HG02588 (cell line): ENCODE measurements around the gene RAB3IL1.
"Not testable (repeated sequence)": the region's sequence is repeated elsewhere in the genome, so short reads cannot be mapped to it uniquely, and the experiment has no call there.

Experiments used
- ATAC-seq: cut with Tn5 transposase; IDR thresholded peaks from one replicate; pipeline ENCODE4 v1.9.1; 2021; ENCODE audit warnings: mild to moderate bottlenecking, moderate library complexity; ENCODE audit not compliant: unreplicated experiment

Gene RAB3IL1

DNA sequence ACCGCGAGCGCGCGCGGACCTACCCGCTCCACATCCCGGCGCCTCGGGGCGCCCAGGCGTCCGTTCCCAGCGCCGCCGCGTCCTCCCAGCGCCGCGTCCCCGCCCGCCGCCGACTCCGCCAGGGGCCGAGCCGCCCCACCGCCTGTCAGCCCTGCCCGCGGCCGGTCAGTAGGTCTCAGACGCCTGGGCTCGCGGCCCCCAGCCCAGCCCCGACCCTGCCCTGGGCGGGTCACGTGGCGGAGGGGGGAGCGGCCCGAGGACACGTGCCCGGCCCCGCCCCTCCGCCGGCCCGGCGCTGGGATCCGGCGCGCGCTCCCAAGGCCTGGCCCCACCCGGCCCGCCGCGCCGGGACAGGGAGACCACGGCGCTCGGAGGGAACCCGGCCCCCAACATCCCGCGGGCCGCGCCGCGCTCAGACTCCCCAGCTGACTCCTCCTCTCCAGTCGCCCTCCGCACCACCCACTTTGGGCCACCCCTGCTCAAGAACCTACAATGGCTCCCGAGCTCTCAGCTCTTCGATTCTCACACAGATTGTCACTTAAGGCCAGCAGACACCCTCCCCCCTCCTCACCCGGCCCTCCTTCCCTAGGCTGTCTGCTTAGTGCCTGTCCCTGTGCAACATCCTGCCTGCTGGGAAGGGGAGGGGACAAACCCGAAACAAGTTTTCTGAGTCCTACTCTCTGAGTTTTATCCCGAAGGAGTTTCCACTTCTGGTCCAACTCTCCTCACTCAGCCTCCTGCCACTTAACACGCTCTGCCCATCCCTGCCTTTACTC, at the start of gene RAB3IL1:
TSS of gene RAB3IL1 (minus strand) at position 233 of the 776 bp plus-strand sequence. CDS start at position 34, 199 bp downstream.
- no peak for ATAC-seq

DNA sequence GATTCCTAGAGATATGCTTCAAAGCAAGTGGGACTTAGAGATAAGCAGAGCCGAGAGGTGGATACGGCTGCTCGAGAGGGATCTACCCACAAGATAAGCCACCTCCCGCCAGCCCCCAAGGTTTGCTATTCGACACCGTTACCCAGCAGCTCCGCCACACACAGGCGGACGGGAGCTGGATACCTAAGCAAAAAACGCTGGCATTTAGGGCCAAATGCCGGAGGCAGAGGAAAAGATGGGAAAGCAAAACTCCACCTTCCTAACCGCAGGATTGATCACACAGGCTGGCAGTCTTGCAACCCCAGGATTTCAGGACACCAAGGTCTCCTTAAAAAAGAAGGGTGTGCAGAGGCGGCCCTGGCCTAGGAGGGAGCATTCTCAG, 49.4 kb upstream of the RAB3IL1 start:
- ATAC-seq = no peak

DNA sequence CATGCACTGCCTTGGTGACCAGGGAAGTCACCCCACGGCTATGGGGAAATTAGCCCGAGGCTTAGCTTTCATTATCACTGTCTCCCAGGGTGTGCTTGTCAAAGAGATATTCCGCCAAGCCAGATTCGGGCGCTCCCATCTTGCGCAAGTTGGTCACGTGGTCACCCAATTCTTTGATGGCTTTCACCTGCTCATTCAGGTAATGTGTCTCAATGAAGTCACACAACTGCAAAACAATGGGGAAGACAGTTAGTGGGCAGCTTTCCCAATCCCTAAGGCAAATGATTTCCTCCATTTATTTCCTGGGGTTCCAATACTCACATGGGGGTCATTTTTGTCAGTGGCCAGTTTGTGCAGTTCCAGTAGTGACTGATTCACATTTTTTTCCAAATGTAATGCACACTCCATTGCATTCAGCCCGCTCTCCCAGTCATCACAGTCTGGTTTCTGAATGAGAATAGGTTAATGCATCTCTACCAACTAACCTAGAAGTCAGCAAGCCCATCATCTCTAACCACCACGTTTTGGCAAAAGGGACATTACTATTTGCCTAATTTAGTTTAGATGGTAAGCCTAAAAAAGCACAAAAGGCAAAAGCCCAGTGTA, 47.4 kb upstream of the RAB3IL1 start:
- not testable (repeated sequence) for ATAC-seq

- ATAC-seq = no peak
Measured at GRCh38 chr11:61964058-61964665, 46.8 kb upstream of the RAB3IL1 start.

GRCh38 chr11:61963282-61964057, 46.1 kb upstream of the RAB3IL1 start:
- no peak for ATAC-seq

DNA sequence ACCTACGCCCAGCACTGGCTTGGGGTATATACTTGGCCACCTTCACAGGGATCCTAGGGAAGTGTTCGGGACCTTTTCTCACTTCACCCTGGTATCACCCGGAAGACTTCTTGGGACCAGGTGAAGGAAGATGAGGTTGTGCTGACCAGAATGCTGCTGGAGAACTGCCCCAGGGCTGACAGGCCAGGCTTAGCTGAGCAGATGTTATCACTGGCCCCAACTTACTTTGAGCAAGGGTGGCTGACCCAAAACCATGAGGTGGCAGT, 45.6 kb upstream of the RAB3IL1 start:
- ATAC-seq = no peak

GRCh38 chr11:61962213-61963015, 45.0 kb upstream of the RAB3IL1 start:
- no peak for ATAC-seq

GRCh38 chr11:61961570-61962212, 44.3 kb upstream of the RAB3IL1 start:
- no peak for ATAC-seq

- ATAC-seq = no peak
Measured at GRCh38 chr11:61960532-61960931, 43.2 kb upstream of the RAB3IL1 start.

DNA sequence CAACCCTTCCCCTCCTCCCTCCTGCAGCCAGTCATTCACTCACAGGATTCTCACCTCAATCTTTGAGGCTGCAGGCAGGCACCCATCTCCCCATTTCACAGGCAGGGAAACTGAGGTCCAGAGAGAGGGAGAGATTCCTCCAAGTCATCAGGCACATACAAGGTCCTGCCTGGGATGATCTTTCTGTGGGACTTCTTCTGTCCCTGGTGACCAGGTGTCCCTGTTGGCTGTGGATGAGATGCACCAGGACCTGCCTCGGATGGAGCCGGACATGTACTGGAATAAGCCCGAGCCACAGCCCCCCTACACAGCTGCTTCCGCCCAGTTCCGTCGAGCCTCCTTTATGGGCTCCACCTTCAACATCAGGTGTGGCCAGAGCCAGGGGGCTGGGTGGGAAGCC, 42.3 kb upstream of the RAB3IL1 start:
- no peak for ATAC-seq

GRCh38 chr11:61959114-61959513, 41.7 kb upstream of the RAB3IL1 start:
- no peak for ATAC-seq

DNA sequence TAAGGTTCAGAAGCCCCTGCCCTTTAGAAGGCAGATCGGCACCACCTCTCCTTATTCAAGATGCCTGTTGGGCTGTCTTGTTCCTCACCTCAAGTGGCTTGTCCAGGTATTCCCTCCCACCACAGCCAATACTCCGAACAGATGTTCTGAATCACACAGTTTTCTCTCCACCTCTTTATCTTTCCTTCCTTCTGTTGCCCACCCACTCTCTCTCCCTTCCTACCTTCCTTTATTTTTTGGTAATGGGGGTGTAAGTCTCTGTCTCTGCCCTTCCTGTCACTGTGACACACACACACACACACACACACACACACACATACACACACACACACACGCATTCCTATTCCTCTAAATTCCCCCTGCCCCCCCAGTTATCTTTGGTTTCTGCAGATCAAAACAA, 41.2 kb upstream of the RAB3IL1 start:
- no peak for ATAC-seq

DNA sequence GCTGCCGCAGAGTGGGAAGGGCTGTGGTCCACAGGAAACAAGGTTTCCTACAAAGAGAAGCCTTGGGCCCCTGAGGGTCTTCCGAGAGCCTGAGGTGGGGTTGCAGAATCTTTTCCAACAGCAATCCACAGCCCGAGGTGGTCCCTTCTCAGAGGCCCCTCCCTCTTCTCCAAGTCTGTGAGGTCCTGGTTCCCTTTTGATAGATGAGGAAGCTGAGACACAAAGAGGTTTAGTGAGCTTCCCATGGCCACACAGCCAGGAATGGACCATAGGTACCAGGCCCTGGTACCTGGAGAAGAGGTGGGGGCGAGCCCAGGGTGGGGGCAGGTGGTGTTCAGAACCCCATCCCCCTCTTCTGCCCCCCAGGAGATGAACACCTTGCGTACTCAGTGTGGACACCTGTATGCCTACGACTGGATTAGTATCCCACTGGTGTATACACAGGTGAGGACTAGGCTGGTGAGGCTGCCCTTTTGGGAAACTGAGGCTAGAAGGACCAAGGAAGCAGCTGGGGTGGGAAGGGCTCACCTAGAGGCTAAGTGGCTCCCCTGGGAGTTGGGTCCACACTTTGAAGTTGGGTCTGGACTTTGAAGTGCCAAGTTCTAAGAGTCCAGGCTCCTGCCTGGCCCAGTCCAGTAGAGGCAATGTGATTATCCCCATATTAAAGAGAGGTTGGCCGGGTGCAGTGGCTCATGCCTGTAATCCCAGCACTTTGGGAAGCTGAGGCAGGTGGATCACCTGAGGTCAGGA, 39.8 kb upstream of the RAB3IL1 start:
- no peak for ATAC-seq

- ATAC-seq = no peak
Measured at GRCh38 chr11:61956191-61957020, 39.0 kb upstream of the RAB3IL1 start.

DNA sequence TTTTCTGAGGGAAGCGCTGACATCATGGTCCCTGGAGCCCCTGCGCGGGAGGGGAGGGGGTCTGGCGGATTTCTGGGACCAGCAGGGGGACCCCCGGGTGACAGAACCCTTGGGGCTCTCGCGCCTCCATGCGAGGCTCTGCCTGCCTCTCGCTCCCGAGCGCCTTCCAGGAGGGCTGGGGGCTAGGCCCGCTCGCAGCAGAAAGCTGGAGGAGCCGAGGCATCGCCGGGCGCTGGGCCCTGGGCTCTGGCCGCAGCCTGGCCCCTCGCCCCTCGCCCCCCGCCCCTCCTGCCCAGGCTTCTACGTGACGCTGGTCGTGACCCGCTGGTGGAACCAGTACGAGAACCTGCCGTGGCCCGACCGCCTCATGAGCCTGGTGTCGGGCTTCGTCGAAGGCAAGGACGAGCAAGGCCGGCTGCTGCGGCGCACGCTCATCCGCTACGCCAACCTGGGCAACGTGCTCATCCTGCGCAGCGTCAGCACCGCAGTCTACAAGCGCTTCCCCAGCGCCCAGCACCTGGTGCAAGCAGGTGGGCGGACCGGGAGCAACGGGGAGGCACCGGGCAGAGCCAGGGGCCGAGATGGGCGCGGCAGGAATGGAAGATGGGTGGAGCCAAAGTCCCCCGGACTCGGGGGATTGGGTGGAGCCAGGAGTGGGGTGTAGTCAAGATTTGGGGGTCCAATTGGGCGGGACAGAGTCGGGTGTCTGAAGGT, 38.2 kb upstream of the RAB3IL1 start:
- no peak for ATAC-seq

DNA sequence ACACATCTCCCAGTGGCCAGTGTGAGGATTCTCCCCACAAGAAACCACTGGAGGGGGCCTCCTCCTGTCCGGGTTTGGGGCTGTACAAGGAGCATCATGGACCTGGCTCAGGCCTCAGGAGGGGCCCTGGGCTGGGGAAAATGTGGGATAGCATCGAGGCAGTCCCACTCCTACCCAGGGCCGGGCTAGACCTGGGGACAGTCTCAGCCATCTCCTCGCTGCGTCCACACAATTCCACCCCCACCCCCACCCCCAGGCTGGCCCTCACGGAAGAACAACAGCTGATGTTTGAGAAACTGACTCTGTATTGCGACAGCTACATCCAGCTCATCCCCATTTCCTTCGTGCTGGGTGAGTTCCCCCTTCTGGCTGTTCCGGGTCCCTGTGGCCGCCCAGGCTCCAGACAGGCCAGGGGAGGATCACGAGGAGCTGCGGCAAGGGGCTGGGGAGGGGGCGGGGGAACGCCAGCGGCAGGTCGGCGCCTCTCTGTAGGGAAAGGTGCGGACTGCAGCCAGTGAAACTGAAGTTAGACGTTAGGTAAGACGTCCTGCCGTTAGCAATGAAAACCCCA, 37.6 kb upstream of the RAB3IL1 start:
- ATAC-seq = no peak

- no peak for ATAC-seq
Measured at GRCh38 chr11:61954106-61954850, 36.9 kb upstream of the RAB3IL1 start.
